Measurements from ENCODE around the gene IFT80. TPM values are rescaled to one million over a fixed set of nuclear protein-coding genes. Genes with fewer than 3 reads are reported as not detected.
"Not testable (repeated sequence)": the region's sequence is repeated elsewhere in the genome, so short reads cannot be mapped to it uniquely, and the experiment has no call there.

IFT80 gene
- total and polyA plus RNA-seq, 5 experiments from 2014 or later: 4.8 to 34.9 (median 8.4) TPM

DNA sequence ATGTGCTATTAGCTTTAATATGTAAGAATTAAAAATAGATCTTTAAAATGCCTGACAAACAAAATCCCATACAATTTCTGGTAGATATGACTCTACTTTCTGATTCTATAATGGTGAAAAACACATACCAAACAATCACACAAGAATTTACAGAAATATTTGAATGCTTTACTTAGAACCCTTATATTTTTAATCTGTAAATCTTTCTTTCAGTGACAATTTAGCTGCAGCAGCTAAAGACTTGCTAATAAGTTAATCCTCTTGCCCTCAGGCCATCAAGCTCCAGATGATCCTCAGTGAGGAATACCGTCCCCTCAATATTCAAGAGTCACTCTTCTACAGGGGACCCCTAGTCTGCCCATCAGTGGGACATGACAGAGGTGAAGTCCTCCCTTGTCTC lies 118.2 kb downstream of the IFT80 start:
- Mint-ChIP-seq H3K27ac (no peak overlapping the region), H3K4me3 (no peak overlapping the region), H3K27me3 (no peaks in the 10 kb centered on the region), H3K36me3 (peaks cover 12 to 40% (median 33%) of the 10 kb centered on the region in 3 donors), H3K4me1 (no peaks in the 10 kb centered on the region), H3K9me3 (no peaks in the 10 kb centered on the region)
- ATAC-seq: no peak
- POLR2A ChIA-PET: no interaction called here
- DNase-seq: no peak

DNA sequence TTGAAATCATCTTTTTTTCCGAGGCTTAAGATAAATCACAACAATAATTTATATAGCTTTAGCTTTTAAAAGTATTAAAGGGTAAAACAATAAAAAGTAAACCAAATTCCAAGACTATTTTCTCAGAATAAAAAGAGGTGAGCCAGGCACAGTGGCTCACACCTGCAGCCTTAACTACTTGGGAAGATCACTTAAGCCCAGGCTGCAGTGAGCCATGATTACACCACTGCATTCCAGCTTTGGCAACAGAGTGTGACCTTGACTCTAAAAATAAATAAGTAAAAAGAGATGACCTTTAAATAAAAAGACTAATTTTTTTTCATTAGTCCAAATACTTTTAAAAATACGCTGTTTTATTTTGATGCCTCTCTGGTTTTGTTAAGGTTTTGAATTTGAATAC lies 119.4 kb downstream of the IFT80 start:
- Mint-ChIP-seq H3K9me3 (no peaks in the 10 kb centered on the region), H3K4me3 (no peak overlapping the region), H3K27ac (no peak overlapping the region), H3K36me3 (peaks cover 12 to 42% (median 37%) of the 10 kb centered on the region in 3 donors), H3K4me1 (no peaks in the 10 kb centered on the region), H3K27me3 (no peaks in the 10 kb centered on the region)
- POLR2A ChIA-PET: no interaction called here
- no peak for ATAC-seq
- DNase-seq: no peak

DNA sequence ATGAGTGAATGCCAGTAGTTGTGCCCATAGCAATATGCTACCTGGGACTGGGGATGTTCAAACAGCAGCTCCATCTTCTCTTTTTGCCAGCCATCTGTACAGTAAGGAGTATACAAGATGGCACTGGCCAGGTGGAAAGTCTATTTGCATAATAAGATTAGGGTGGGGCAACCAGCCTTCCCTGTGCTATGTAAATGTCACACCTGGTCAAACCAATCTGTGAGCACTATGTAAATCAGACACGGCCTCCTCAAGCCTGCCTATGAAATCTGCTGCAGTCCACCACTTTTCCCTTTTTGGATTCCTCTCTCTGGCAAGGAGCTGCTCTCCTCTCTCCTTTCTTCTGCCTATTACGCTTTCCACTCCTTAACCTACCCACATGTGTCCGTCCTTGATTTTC lies 120.8 kb downstream of the IFT80 start:
- no peak overlapping the region for H3K4me3 Mint-ChIP-seq
- H3K27me3 Mint-ChIP-seq: no peaks in the 10 kb centered on the region
- POLR2A ChIA-PET: no interaction called here
- H3K4me1 Mint-ChIP-seq: peaks cover 0 to 2% (median 0%) of the 10 kb centered on the region in 4 donors
- no peaks in the 10 kb centered on the region for H3K9me3 Mint-ChIP-seq
- ATAC-seq (no peak), DNase-seq (no peak)
- no peak overlapping the region for H3K27ac Mint-ChIP-seq
- peaks cover 23 to 57% (median 51%) of the 10 kb centered on the region in 3 donors for H3K36me3 Mint-ChIP-seq

DNA sequence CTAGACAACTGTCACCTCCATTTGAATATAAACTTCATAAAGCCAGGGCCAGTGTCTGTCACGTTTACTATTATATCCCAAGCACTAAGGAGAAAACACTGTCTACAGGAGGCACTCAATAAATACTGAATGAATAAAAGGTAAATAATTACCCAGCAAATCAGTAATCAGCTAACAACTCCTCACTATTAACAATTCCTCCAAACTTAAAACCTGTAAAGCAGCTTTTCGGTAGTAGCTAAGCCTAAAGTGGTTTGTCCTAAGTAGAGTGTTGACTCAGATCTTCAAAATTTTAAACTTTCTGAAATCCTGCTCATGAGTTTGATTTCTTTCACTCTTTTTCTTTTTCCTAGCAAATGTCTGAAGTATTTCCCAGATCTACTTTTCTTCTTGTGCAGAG lies 133.9 kb downstream of the IFT80 start:
- H3K27me3 Mint-ChIP-seq: no peaks in the 10 kb centered on the region
- no peak for ATAC-seq
- peaks cover 0 to 7% (median 3%) of the 10 kb centered on the region in 4 donors for H3K4me1 Mint-ChIP-seq
- no peak overlapping the region for H3K4me3 Mint-ChIP-seq
- H3K27ac Mint-ChIP-seq: no peak overlapping the region
- H3K9me3 Mint-ChIP-seq: no peaks in the 10 kb centered on the region
- no peak for DNase-seq
- peaks cover 5 to 27% (median 26%) of the 10 kb centered on the region in 3 donors for H3K36me3 Mint-ChIP-seq
- POLR2A ChIA-PET: no interaction called here

DNA sequence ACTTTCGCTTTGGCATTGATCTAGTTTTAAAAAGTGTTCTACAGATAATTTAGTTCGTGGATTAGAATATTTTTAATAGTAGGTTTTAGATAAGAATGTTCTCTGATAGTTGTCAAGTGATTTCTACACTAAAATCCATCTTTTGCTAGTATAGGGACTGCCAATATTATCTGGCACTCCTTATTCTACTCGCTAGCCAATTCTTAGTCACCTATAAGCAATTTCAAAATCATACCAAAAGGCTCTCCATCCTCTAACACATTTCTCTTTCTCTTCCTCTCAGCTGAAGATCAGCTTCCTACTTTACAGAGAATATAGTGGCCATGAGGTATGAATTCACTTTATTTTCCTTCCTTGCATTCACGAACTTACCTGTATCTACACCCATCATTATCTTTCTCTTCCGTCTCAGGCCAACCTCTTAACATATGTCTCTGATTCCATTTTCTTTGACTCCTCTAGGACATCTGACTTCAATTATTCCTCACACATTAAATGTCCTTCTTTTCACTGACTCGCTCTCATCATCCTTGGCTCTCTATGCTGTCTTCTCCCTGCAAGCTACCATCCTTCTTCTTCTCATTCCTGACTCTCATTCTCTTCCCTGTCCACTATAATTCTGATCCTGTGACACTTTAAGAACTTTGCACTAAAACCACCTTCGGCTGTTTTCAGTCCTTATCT lies 138.3 kb downstream of the IFT80 start:
- ATAC-seq (no peak), DNase-seq (no peak)
- POLR2A ChIA-PET: no interaction called here
- Mint-ChIP-seq H3K9me3 (no peaks in the 10 kb centered on the region), H3K4me1 (peaks cover 0 to 7% (median 4%) of the 10 kb centered on the region in 4 donors), H3K4me3 (no peak overlapping the region), H3K27me3 (no peaks in the 10 kb centered on the region), H3K36me3 (peaks cover 0 to 39% (median 35%) of the 10 kb centered on the region in 3 donors), H3K27ac (no peak overlapping the region)

DNA sequence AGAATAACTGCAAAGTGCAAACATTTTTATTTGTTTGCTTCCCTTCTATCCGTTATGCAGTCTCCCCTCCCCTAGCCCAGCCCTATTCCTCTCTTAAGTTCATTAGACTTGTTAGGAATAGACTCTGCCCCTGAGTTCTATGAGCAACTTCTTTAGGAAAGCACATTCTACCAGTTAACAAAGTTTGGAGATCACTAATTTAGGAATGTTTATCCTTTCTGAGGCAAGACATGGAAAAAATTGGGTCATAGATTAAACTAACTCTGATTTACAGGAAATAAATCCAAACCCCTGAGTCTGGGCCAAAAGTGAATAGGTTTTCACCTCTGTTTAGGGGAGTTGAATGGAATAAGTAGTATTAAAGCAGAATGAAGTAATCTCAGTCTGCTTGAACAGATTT lies 139.4 kb downstream of the IFT80 start:
- no peak for DNase-seq
- H3K36me3 Mint-ChIP-seq: peaks cover 0 to 35% (median 31%) of the 10 kb centered on the region in 3 donors
- no peak for ATAC-seq
- no peak overlapping the region for H3K27ac Mint-ChIP-seq
- H3K4me1 Mint-ChIP-seq: peaks cover 0 to 4% (median 4%) of the 10 kb centered on the region in 4 donors
- no peaks in the 10 kb centered on the region for H3K9me3 Mint-ChIP-seq
- H3K27me3 Mint-ChIP-seq: no peaks in the 10 kb centered on the region
- no peak overlapping the region for H3K4me3 Mint-ChIP-seq
- POLR2A ChIA-PET: no interaction called here

DNA sequence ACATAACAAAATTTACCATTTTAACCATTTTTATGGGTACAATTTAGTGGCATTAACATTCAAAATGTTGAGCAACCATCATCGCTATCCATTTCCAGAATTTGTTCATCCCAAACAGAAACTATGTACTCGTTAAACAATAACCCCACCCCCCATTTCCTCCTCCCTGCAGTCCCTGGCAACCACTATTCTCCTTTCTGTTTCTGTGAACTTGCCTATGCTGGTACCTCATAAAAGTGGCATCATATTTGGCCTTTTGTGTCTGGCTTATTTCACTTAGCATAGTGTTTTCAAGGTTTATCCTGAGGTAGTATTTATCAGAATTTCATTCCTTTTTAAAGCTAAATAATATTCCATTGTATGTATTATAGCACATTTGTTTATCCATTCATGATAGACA lies 141.4 kb downstream of the IFT80 start:
- Mint-ChIP-seq H3K36me3 (peaks cover 0 to 31% (median 27%) of the 10 kb centered on the region in 3 donors), H3K9me3 (no peaks in the 10 kb centered on the region), H3K27ac (no peak overlapping the region), H3K4me3 (no peak overlapping the region), H3K27me3 (no peaks in the 10 kb centered on the region), H3K4me1 (peaks cover 0 to 4% (median 4%) of the 10 kb centered on the region in 4 donors)
- POLR2A ChIA-PET: no interaction called here
- DNase-seq (no peak), ATAC-seq (no peak)

DNA sequence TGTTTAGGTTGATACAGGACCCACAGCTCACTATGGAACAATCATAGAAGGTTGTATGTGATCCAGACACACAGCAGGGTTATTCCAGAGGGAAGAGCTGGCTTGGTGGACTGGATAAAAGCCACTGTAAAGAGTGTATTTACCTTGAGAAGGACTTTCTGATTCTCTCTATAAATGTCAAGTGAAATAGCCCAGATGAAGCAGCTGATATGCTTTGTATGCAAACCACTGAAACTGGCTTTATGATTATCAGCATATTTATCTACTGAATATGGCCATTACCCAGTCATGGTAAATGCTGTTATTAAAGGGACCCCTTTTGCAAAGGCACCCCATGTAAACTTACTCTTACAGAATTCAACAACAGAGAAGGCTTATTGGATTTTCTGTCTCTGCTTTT lies 145.7 kb downstream of the IFT80 start:
- Mint-ChIP-seq H3K36me3 (peaks cover 0 to 10% (median 9%) of the 10 kb centered on the region in 3 donors), H3K9me3 (no peaks in the 10 kb centered on the region), H3K4me3 (no peak overlapping the region), H3K27me3 (peaks cover 0 to 2% (median 0%) of the 10 kb centered on the region in 5 donors), H3K27ac (no peak overlapping the region), H3K4me1 (peaks cover 0 to 2% (median 0%) of the 10 kb centered on the region in 4 donors)
- POLR2A ChIA-PET: no interaction called here
- DNase-seq: no peak
- ATAC-seq: no peak

DNA sequence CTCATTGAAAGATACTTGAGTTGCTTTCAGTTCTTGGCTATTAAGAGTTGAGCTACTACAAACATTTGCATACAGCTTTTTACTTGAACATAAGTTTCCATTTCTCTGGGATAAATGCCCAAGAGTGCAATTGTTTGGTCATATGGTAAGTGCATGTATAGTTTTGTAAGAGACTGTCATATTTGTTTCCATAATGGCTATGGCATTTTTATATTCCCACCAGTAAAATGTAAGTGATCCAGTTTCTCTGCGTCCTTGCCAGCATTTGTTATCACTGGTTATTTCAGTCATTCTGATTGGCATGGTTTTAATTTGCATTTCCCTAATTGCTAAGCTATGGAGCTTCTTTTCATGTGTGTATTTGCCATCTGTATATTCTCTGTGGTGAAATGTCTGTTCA lies 151.3 kb downstream of the IFT80 start:
- Mint-ChIP-seq H3K27ac (no peak overlapping the region), H3K27me3 (peaks cover 0 to 4% (median 0%) of the 10 kb centered on the region in 5 donors), H3K4me1 (no peaks in the 10 kb centered on the region), H3K36me3 (peaks cover 0 to 1% (median 0%) of the 10 kb centered on the region in 3 donors), H3K4me3 (no peak overlapping the region), H3K9me3 (peaks cover 0 to 18% (median 3%) of the 10 kb centered on the region in 9 donors)
- ATAC-seq (no peak), DNase-seq (no peak)
- POLR2A ChIA-PET: no interaction called here

DNA sequence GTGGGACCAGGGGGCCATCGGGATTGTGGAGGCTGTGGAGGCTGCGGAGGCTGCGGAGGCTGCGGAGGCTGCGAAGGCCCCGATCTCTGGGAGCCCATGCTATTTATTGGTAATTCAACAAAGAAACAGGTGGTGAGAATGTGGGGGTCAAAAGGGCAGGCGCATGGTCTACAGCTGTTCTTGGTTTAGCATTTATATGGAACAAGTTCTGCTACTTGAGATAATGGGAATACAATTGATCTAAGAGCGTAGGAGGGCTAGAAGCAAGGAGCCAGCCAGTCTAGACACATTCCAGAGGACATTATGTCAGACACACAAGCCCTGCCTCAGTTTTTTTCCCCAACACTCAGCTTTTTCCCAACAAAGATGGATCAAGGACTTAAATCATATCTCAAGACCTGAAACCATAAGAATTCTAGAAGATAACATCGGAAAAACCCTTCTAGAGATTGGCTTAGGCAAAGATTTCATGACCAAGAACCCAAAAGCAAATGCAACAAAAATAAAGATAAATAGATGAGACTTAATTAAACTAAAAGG lies 153.7 kb downstream of the IFT80 start:
- Mint-ChIP-seq H3K27ac (no peak overlapping the region), H3K36me3 (peaks cover 0 to 2% (median 0%) of the 10 kb centered on the region in 3 donors), H3K9me3 (peaks cover 0 to 19% (median 3%) of the 10 kb centered on the region in 9 donors), H3K4me1 (no peaks in the 10 kb centered on the region), H3K27me3 (peaks cover 4 to 18% (median 9%) of the 10 kb centered on the region in 5 donors), H3K4me3 (no peak overlapping the region)
- POLR2A ChIA-PET: no interaction called here
- no peak for DNase-seq
- ATAC-seq: no peak

DNA sequence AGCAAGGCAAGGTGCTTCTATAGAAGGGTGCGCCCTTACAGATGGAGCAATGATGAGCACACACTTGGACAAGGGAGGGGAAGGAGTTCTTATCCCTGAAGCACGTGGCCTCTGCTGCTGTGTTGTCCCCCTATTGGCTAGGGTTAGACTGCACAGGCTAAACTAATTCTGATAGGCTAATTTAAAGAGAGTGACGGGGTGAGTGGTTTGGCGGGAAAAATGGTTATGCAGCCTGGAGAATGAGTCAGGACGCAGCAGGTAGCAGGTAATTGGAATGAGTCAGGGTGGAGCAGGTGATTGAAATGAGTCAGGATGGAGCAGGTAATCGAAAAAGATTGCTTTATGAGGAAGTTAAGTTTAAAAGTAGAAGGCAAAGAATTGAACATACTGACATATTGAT lies 158.3 kb downstream of the IFT80 start:
- Mint-ChIP-seq H3K27me3 (peaks cover 9 to 34% (median 19%) of the 10 kb centered on the region in 5 donors), H3K9me3 (peaks cover 0 to 19% (median 3%) of the 10 kb centered on the region in 9 donors)
- H3K27ac Mint-ChIP-seq, H3K4me3 Mint-ChIP-seq, DNase-seq, H3K36me3 Mint-ChIP-seq, POLR2A ChIA-PET, H3K4me1 Mint-ChIP-seq, ATAC-seq: not testable (repeated sequence)

DNA sequence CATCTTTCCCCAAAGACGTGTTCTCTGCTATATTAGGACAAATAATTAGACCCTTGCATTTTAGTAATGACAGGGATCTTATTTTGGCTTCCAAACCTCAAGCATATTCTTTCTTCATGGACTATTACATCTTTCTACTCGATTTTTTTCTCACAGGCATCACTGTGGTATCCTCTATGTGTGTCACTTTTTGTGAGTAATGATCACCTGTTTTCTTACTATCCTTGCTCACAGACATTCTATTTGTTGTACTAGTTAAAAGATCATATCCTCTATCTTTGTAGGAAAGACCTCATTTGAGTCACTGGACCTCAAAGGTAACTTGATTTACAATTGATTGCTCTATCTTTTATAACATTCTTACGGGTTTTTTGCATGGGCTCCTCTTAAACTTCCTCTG lies 167.0 kb downstream of the IFT80 start:
- H3K27me3 Mint-ChIP-seq: peaks cover 21 to 33% (median 30%) of the 10 kb centered on the region in 5 donors
- POLR2A ChIA-PET: no interaction called here

DNA sequence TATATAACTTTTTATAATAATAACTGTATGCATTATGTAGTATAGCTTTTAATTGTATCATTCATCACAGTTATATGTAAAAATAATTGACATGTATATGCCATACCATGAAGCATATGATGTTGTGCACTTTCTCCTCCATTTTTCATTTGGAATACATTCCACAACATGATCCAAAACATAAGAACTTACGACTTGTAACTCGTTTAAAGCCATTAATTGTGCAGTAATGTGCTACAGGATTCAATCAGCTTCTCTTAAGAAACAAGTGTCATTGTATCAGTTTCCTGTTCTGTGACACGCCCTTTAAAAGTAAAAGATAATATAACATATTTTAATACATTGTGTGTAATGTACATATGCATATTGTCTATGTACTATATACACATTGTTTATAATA lies 171.6 kb downstream of the IFT80 start:
- H3K27me3 Mint-ChIP-seq: peaks cover 38 to 55% (median 53%) of the 10 kb centered on the region in 5 donors
- no peaks in the 10 kb centered on the region for H3K9me3 Mint-ChIP-seq
- H3K36me3 Mint-ChIP-seq: peaks cover 0 to 2% (median 2%) of the 10 kb centered on the region in 3 donors
- H3K4me1 Mint-ChIP-seq: peaks cover 11 to 22% (median 20%) of the 10 kb centered on the region in 4 donors
- ATAC-seq: no peak
- H3K4me3 Mint-ChIP-seq: peak overlapping the region in 1 of 10 donors; percentile 44
- POLR2A ChIA-PET: no interaction called here
- DNase-seq: no peak
- no peak overlapping the region for H3K27ac Mint-ChIP-seq

More for the DNA sequence above, 167.0 kb downstream of the IFT80 start:
- Mint-ChIP-seq H3K4me3 (no peak overlapping the region), H3K27ac (no peak overlapping the region), H3K36me3 (peaks cover 0 to 4% (median 0%) of the 10 kb centered on the region in 3 donors), H3K9me3 (no peaks in the 10 kb centered on the region), H3K4me1 (peaks cover 0 to 3% (median 0%) of the 10 kb centered on the region in 4 donors)
- DNase-seq: no peak
- no peak for ATAC-seq
